Measurements from ENCODE around the gene GPR21.

GRCh38 chr9:123062351-123063176 is 29.1 kb downstream of the GPR21 start:
- TF ChIP-seq CTCF (IDR thresholded peaks at IDR 0.05) (no peak), POLR2A (IDR thresholded peaks at IDR 0.05) (no peak)
